NCI-H2107 (cell line): ENCODE results near the gene C3orf52.

Experiments used
- DNase-seq: peaks from one replicate; lab custom pipeline; 2025; lab: John Stamatoyannopoulos, UW

C3orf52 gene

DNA sequence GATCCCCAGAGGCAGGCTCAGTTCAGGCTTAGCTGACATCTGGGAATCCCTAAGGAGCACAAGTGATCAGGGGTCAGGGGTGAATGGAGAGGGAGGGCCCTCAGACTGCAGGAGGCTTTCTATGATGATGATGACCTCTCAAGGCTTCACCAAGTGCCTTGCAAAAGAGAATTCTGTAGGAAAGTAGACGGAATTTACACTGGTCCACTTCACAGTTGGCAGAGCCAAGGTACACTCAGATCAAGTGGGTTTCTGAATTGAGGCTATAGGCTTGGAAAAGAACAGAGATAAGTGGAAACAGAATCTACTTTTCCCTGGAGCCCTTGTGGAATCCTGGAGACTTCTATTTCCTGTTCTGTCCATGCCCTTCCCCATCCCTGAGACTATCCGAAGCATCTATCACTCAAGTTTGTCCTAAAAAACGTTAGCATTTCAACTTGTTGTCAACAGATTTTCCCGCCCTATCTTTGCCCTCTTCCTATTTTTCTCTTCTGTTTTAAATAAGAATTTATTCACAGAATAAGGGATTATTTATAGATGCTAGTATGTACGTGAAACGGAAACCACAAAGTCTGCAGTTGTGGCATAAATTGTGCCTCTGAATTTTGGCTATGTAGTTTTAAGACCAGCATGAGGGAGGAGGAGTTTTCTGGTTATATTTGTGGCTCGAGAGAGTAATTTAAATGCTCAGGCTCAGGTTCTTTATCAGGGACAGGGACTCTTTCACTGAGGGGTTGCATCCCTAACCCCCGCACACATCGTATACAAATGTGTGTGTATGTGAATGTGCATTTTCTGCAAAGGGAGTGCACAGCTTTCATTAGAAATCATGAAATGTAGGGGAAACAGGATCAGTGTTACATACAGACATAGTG is 34.0 kb downstream of the C3orf52 start:
- DNase-seq: no peak

DNA sequence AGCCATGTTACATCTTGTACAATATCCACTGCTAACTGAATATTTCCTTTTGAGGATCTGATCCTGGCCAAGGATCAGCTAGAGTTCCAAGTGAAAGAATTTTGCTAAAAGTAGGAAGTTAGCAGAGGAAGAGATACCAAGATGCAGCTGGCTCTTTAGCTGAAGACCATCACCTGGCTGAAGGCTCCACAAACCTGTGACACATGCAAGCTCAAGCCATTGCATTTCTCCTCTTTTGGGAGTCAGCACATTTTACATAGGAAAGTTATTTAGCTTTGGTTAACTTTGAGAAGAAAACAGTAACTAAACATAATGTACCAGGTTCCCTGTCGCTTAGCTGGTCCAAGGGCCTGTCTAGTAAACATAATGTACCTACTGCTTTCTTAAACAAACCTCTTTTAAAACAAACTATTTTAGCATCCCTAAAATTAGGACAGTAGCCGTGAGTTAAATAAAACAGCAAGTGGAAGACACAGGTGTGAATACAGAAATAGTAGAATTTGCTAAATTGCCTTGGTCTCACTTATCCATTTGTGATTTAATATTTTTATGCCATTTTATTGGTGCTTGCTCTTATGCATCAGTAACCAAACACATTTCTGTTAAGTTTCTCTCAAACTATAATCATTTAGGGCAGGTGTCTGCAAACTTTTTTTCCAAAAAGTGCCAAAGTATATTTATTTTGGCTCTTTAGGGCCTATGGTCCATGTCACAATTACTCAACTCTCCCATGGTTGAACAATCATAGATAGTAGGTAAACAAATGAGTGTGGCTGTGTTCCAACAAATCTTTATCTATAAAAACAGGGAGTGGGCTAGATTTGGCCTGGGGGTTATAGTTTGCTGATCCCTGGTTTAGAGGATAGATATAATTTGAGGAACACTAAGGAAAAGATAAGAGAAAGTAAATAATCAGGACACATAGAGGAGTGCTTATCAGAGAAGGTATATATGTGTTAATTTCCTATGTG is 35.7 kb downstream of the C3orf52 start:
- DNase-seq: no peak

DNA sequence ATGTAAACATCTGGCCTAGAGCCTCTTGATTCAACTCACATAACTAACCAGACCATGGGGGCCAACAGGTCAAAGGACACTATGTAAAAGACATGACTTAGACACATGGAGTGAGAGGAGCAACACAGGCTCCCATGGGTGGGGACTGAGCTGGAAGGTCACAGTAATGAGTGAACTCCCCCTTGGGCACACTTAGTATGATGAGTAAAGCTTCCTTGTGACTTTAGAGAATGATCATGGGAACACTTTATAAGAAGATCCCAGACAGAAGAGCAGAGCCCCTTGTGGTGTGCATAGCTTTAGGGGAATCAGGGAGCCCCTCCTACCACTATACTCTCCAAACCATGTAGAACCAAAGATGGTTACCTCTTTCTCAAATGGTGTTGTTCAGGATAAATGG is 36.7 kb downstream of the C3orf52 start:
- no peak for DNase-seq

DNA sequence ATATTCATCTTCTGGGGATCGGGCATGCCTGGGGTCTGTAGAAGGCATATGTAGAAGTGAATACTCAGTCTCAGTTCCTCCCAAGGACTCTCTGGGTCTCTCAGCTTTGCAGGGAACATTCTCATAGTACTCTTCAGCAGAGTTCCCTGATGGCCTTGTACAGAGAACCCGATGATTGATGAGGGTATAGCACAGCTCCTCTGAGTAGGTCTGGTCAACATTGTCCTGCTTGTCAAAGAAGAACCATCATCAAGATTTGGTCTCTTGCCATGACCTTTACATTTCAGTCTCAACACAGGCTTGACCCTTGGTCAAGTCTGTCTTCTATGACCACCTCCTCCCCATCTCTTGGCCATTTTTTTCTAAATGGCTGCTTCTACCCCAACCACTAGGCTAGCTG is 37.4 kb downstream of the C3orf52 start:
- DNase-seq: no peak

DNA sequence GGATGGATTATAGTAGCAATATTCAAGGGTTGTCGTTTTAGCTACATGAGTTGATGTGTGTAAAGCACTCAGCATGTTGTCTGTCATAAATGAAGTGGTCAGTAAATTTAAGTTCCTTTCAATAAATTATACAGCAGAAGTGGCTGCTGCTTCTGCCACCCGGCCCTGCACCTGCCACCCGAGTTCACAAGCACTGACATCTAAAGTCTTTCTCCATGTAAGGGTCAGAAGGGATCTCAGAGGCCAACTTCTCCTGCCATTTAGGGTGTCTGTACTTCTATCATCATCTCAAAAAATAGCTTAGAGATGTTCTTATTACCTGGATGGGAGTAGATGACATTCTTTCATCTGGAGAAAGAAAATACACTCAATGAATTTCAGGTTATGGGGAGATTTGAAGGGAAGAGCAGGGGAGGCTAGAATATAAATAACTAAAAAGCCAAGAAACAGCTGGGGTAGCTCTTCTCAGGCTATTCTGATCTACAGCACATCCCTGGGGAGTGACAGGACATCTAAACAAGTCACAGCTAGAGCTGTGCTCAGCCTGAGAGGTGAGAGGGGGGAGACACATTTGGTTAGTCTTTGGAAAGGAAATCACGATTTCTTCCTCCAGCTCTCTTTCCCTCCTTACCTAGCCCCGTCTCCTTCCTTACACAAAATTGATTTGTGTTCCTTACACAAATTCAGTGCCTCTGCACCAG is 38.9 kb downstream of the C3orf52 start:
- DNase-seq: no peak

DNA sequence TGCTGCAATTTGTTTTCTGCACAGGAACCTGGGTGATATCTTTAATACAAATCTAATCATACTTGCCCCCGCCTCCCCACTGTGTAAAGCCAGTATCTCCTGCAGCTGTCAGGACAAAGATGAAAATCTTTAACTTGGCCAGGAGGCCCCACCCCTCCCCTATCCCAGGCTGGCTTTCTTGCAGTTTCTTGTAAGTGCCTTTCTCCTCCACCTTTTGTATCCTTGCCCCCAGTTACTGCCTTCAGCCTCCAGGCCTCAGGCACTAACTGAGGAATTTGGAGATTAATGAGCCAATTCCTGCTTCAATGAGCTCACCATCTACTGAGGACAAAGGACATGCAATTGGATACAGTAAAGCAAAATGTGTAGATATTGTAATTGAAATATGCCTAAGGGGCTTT is 40.3 kb downstream of the C3orf52 start:
- DNase-seq: no peak

DNA sequence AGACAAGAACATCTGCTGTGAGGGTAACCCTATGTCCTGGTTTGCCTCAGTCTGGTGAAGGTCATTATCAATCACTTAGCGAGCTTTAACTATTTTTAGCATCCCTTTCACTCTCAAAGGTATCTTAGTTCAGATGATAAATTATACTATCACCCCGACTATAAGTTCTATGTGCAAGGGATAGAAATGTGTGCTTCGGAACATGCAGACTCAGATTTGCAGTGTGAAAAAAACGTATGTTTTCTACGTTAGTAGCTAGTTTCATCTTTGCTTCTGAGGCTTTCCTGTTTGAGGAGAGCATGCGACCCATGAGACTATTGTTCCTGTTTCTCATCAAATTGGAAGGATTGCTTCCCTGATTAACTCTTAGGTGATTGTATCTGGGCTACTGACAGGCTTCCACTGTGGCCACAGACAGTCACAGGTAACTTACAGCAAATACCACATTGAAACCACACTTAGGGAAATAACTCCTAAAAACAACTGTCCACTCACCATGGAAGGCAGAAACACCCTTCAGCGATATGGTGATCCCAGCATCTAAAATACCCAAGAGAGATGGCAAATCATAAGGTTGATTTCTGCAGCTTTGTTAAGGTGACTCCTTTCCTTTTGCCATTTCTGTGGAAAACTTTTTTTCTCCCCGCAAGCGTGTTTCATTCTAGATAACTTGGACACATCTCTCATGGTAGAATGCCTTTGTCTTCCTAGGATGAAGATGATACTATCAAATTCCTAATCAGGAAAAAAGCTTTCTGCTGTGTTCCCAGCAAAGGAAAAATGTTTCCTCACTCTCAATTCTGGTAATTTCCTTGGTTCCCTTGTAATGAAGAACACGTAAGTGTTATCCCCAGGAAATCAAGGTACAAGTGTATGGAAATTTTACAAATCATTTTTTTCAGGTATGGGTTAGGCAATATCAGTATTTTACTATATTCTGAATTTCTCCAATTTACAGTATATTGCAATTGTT is 41.6 kb downstream of the C3orf52 start:
- DNase-seq: no peak

DNA sequence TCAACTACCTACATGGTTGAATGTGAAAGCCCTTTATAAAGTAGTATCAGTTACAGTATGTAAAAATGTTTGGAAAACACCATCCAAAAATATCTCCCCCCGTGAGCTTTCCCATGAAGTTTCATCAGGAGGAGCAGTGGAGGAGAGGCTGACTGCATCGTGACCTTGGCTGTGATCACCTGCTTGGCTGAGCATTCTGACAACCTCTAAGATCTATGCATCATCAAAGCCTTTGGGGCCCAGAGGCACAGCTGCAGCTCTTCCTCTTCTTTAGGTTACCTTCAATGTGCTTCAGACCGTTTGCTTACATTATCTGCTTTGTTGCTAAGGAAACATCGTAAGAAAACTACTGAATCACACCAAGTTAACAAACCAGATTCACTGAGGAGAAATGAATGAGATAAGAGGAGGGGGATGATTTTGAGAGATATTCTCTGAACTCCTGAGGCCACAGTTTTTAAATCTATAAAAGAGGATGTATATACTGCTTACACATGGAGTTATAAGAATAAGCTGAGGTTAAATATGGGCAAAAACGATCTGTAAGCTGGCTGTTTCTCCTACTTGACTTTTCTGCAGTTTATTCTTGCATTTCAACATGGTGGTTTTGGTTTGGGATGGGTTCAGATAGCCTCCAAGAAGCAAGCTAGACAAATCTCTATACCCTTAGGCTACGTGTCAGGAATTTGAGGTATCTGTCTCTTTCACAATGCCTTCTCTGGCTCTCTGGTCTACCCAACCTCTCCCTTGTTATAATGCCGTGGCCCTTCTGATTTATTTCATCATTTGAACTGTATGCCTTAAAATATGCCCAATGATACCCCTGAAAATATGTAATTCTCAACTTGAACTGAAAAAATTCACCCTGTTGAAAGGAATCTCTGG is 42.9 kb downstream of the C3orf52 start:
- DNase-seq: no peak

DNA sequence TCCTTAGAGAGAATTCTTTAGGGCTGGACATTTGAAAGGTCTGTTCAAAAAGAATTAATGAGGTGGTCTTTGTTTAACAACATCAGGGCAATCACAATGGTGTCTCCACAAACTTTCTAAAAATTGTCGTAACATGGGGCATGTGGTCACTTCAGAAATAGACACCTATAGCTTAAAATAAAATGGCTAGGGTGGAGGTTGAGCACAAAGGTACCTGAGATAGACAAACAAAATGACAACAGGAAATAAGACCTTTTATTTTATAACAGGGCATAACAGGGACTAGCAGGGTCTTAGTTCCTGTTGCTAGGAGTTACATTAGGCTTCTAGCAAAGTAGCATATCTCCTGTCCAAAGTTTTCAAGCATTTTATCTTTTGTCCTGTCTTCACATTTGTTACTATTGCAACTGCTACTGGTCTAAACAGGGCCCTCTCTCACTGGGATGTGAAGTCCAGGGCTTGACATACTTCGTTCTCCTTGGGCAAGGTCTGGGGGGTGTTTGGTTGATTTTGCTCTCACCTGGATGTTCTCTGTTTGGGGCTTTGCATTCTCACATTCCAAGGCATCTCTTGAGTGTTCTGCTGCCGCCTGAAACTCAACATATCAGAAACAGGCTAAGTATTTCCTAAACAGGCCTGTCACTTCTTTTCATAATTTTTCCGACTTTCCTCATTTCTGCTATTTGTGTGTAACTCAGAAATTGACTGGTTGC is 43.9 kb downstream of the C3orf52 start:
- DNase-seq: no peak

DNA sequence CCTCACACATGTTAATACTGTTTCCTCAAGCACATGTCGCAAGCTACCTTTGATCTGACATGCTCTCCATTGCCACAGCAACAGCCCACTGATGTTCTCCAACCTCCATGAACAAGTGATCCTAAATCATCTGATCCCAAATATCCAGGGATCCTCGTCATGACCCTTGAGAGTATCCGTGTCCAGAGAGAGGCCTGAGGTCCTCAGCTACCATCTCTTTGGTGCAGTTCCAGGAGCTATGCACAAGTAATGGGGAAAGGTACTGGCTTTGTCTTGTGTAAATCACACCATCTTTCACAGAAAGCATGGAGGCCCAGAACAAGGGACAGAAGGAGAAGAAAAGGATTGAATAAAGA is 44.4 kb downstream of the C3orf52 start:
- no peak for DNase-seq

DNA sequence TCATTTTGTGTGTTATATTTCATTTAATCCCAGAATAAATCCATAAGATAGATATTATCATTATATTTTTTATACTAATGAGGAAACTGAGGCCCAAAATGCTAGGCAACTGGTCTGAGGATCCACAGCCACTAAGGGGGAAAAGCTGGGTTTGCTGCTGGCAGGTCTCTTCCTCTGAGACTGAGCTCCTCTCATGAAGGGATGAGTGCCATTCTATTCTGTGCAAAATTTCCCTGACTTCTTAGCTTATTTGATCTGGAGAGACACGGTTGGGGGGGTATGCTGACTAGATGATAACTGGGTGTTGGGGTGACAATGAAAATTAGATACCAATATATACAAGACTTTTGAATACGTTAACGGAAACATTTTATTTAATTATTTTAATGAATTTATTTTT is 44.9 kb downstream of the C3orf52 start:
- DNase-seq: no peak

DNA sequence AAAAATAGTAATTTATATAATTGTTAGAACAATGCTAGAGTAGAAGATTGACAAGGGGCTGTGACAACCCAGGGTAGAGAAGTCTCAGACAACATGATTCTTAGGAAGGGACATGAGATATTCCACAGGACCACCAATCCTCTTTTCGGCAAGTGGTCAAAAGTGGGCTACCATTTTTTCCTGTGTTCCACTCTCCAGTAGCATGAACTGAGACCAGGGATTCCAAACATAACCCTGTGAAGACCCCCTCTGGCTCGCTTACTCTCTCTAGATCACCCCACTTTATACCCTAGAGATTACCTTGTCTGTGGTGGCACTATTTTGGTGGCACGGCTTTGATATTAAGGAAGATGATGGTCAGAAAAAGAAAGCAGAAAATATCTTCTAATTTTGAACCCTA is 45.9 kb downstream of the C3orf52 start:
- no peak for DNase-seq

DNA sequence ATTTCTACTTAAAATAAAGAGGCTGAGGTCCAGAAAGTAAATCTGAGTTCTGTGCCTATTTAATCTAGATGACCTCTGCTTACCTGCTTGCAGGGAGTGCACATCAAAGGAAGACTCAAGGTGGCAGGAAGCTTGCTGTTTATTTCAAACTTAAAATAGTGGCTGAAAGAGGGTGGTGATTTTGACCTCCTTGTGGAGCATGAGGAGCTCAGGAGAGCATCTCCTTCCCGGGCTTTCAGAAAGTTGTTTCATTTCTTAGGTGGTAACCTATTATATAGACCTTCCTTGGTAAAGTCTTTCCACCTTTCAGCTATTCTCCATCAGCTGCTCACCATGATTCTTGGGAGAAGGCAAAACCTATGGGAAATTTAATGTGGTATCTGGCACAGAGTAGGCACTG is 46.4 kb downstream of the C3orf52 start:
- no peak for DNase-seq

DNA sequence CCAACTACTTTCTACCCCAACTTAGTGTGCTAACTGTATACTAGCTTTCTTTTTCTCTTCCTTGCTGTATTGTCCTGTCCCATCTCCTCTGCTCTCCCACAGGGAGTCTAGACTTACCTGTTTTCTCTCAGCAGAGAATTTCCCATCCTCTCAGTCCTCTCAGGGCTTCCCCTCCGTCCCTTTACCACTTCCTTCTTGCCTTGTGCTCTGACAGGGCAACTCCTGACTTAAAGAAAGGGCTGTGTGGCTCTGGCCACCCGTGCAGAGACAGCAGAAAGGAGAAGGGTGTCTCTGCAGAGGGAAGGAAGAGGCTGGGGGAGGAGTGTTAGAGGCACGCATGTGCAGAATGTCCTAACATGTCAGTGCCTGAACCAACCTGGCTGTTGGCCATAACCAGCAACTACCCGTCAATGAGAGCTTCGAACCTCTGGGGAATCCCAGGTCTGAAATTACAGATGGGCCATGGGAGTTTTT is 46.8 kb downstream of the C3orf52 start, which contains the start of gene GCSAM:
Gene GCSAM (minus strand): TSS at position 274 of the 474 bp plus-strand sequence. CDS start 128 bp downstream, at position 146.
- DNase-seq: no peak

DNA sequence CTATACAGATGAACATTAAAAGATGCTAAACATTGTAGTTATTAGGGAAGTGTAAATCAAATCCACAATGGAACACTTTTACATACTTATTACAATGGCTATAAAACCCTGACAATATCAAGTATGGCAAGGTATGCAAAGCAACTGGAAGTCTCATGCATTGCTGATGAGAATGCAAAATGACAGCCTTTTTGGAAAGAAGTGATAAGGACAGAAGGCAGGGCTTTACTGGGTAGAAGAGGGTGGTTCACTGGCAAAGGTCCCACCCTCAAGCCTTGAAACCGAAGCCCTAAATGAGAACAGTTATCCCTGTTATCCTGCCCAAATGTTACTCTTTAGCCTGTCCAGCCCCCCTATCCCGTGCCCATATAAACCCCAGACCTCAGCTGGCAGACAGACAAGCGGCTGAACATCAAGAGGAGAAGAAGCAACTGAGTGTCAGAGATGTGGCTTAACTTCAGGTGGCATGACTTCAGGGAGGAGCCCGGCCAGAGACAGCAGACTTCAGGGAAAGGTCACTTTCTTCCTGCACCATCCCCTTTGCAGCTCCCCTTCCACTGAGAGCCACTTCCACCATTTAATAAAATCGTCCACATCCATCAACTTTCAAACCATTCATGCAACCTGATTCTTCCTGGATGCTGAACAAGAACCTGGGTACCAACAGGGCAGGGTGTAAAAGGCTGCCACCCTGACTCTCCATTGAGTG is 47.6 kb downstream of the C3orf52 start:
- no peak for DNase-seq

DNA sequence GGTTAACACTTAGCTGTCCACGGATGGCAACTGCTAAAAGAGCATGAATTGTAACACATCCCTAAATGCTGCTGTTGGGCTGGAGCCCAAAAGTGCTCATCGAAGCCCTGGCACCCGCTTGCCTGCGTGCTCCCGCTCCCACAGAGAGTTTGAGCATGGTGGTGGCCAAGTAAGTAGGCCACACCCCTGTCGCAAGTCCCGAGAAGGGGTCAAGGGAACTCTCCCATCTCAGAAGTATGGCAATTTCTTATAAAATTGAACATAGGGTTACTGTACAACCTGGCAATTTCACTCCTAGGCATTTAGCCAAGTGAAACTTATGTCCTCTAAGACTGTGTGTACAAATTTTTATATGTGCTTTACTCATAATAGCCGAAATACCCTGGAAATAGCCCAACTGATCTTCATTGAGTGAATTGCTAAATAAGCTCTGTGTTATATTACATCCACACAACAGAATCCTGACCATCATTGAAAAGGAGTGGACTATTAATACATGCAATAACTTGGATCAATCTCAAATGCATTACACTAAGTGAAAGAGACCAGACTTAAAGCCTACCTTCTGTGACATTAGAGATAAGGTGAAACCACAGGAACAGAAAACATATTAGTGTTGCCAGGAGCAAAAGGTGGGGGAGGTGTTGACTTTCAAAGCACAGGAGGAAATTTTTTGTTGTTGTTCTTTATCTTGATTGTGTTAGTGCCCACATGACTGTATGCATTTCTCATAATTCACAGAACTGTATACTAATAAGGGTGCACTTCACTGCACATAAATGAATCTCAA is 48.3 kb downstream of the C3orf52 start:
- no peak for DNase-seq

DNA sequence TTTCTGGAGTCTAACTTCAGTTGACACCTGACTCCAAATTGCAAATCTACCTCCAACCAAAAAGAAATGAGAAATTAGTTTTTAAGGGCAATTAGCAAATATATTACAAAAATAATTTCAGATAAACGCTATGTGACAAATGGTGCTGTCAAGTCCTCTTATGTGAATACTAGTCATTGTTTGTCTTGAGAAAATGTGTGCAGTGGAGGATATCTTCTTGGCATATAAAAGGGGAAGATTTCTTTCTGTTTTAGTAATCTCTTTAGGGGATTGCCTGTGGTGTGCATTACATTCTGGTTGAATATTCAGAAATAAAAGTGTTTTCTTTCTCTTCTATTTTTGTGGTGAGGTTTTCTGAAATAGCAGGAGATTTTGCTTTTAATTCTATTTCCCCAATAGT is 49.9 kb downstream of the C3orf52 start:
- DNase-seq: no peak
